GM11168 (cell line): ENCODE data around the gene DLX2.
"Not testable (repeated sequence)": the region's sequence is repeated elsewhere in the genome, so short reads cannot be mapped to it uniquely, and the experiment has no call there.

ENCODE experiments used
- in situ Hi-C: fragments of 300-500 bp; cut with MboI; formaldehyde crosslinking; loops from one replicate; pipeline ENCODE4 v1.12.0; 2022; ENCODE audit warnings: low sequenced_read_pairs; ENCODE audit not compliant: unreplicated experiment

The DLX2 gene

GRCh38 chr2:172102391-172103359 lies at the start of gene DLX2:
DLX2 (minus strand) TSS chr2:172102900; CDS start chr2:172102538, 362 bp downstream.
- in situ Hi-C loops, result loop anchor here (10.0 to 25.0 kb wide), 3 partner anchors 398 to 1288 kb away; partner anchors contain the start of gene GAD1

- in situ Hi-C loops, result no loop called here
Observed at GRCh38 chr2:172147944-172148650, 45.4 kb upstream of the DLX2 start.

GRCh38 chr2:172143817-172144216 lies 41.1 kb upstream of the DLX2 start:
- in situ Hi-C loops, result no loop called here

GRCh38 chr2:172138727-172139126 lies 36.0 kb upstream of the DLX2 start:
- in situ Hi-C loops, result not testable (repeated sequence)

GRCh38 chr2:172137943-172138342 lies 35.2 kb upstream of the DLX2 start:
- in situ Hi-C loops, result no loop called here

GRCh38 chr2:172137109-172137508 lies 34.4 kb upstream of the DLX2 start:
- in situ Hi-C loops, result no loop called here

GRCh38 chr2:172135446-172135845 lies 32.7 kb upstream of the DLX2 start:
- in situ Hi-C loops, result no loop called here

- in situ Hi-C loops, result no loop called here
Observed at GRCh38 chr2:172134270-172134669, 31.6 kb upstream of the DLX2 start.

GRCh38 chr2:172131713-172132555 lies 29.2 kb upstream of the DLX2 start:
- in situ Hi-C loops, result no loop called here

- in situ Hi-C loops, result no loop called here
Observed at GRCh38 chr2:172129404-172129803, 26.7 kb upstream of the DLX2 start.

- in situ Hi-C loops, result no loop called here
Observed at GRCh38 chr2:172128484-172128883, 25.8 kb upstream of the DLX2 start.

- in situ Hi-C loops, result loop anchor here (25.0 kb wide), 1 partner anchor 558 kb away; no protein-coding TSS in a partner anchor
Observed at GRCh38 chr2:172120118-172120517, 17.4 kb upstream of the DLX2 start.

GRCh38 chr2:172119089-172119488 lies 16.4 kb upstream of the DLX2 start:
- in situ Hi-C loops, result loop anchor here (25.0 kb wide), 1 partner anchor 557 kb away; no protein-coding TSS in a partner anchor

- in situ Hi-C loops, result loop anchor here (25.0 kb wide), 1 partner anchor 554 kb away; no protein-coding TSS in a partner anchor
Observed at GRCh38 chr2:172116107-172116506, 13.4 kb upstream of the DLX2 start.

- in situ Hi-C loops, result loop anchor here (25.0 kb wide), 1 partner anchor 552 kb away; no protein-coding TSS in a partner anchor
Observed at GRCh38 chr2:172114579-172114978, 11.9 kb upstream of the DLX2 start.

GRCh38 chr2:172114176-172114575 lies 11.5 kb upstream of the DLX2 start:
- in situ Hi-C loops, result loop anchor here (25.0 kb wide), 1 partner anchor 552 kb away; no protein-coding TSS in a partner anchor

- in situ Hi-C loops, result loop anchor here (25.0 kb wide), 1 partner anchor 551 kb away; no protein-coding TSS in a partner anchor
Observed at GRCh38 chr2:172113617-172114016, 10.9 kb upstream of the DLX2 start.

- in situ Hi-C loops, result loop anchor here (10.0 to 25.0 kb wide), 3 partner anchors 405 to 1295 kb away; partner anchors contain the start of gene GAD1
Observed at GRCh38 chr2:172109988-172110811, 7.5 kb upstream of the DLX2 start.
